ENCODE measurements around the gene NAIF1.
"Not testable (repeated sequence)": the region's sequence is repeated elsewhere in the genome, so short reads cannot be mapped to it uniquely, and the experiment has no call there.

Gene NAIF1

DNA sequence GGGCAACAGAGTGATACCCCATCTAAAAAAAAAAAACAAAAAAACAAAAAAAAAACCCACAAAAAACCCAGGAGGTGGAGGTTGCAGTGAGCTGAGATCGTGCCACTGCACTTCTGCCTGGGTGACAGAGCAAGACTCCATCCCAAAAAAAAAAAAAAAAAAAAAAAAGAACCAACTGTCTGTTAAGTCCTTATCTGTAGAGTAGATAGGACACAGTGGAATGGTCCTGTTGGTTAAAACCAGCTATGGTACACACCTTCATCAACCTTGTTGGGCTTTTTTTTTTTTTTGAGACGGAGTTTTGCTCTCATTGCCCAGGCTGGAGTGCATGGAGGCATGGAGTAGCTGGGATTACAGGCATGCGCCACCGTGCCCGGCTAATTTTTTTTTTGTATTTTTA lies 13.1 kb upstream of the NAIF1 start:
- DNase-seq (ENCODE audit: low read depth) = no peak
- TF ChIP-seq, protein P1, sequence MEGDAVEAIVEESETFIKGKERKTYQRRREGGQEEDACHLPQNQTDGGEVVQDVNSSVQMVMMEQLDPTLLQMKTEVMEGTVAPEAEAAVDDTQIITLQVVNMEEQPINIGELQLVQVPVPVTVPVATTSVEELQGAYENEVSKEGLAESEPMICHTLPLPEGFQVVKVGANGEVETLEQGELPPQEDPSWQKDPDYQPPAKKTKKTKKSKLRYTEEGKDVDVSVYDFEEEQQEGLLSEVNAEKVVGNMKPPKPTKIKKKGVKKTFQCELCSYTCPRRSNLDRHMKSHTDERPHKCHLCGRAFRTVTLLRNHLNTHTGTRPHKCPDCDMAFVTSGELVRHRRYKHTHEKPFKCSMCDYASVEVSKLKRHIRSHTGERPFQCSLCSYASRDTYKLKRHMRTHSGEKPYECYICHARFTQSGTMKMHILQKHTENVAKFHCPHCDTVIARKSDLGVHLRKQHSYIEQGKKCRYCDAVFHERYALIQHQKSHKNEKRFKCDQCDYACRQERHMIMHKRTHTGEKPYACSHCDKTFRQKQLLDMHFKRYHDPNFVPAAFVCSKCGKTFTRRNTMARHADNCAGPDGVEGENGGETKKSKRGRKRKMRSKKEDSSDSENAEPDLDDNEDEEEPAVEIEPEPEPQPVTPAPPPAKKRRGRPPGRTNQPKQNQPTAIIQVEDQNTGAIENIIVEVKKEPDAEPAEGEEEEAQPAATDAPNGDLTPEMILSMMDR (IDR thresholded peaks at IDR 0.05; ENCODE audit: control insufficient read depth, extremely low read depth, insufficient read depth) = no peak

DNA sequence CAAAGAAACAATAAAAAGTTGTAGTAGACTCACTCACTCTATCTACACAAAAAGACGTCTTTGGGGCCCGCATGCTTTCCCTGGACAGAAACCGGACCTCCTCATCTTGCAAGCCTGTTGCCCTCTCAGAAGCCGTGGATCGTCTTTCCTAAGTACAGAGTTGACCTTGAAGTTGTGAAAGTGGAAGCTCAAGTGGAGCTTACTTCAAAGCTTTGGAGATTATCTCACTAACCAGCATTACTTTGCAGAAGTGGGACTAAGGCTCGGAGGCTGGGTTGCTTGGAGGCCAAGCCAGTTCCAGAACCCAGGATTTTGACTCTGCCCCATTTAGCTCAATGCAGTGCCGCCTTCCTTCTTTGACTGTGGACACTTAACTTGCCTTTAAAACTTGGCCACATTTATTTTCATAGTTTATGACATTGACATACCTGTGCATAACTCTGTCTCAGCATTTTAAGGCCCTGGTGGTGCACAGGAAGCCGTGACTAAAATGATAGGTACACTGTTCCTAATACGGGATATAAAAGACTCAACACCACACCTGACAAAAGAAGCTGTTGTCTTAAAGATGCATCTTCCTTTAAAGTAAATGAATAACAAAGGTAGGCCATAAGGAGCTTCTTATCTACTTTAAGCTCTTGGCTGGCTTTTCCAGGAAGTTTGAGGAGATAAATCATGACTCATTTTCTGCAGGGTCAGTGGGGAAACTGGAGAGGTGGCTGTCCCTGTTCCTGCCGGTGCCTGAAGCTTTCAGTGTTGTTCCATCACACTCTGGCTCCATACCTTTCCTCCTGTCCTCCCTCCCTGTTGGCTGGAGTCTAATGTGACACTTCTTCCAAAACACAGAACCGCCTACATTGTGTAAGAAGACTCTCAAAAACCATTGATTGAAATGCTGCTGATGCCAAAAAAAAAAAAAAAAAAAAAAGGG lies 11.6 kb upstream of the NAIF1 start:
- peak; percentile 93 for DNase-seq (ENCODE audit: low read depth)
- 0 out of 2 replicates have a peak overlapping the region, but pooled peaks have one; percentile 2 for H3K4me3 ChIP-seq (ENCODE audit: low read depth, low read length)
- TF ChIP-seq, protein P1 (IDR thresholded peaks at IDR 0.05; ENCODE audit: control insufficient read depth, extremely low read depth, insufficient read depth) = no peak

More for the DNA sequence above, 13.1 kb upstream of the NAIF1 start:
- H3K4me3 ChIP-seq (ENCODE audit: low read depth, low read length) = no peak overlapping the region

DNA sequence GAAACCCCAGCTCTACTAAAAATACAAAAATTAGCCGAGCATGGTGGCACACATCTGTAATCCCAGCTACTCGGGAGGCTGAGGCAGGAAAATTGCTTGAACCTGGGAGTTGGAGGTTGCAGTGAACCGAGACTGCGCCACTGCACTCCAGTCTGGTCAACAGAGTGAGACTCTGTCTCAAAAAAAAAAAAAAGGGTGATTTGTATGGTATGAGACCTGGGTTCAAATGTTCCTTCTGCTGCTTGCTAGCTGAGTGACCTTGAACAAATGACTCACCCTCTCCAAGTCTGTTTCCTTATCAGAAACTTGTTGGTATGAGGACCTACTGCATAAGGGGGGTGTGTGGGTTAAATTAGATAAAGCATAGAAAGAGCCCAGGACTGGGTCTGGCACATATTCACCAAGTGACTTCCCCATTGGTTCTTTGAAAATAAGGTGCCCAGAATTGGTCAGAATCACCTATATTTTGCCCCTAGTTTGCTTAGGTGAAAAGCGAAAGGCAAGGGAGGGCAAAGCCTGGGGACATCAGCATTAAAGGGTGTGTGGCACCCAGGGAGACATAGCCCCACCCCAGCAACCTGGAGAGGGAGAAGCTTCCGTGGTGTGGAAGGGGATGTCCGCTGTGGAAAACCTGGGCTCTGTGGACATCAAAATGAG lies 10.9 kb upstream of the NAIF1 start:
- no peak for DNase-seq (ENCODE audit: low read depth)
- H3K4me3 ChIP-seq (ENCODE audit: low read depth, low read length) = 0 out of 2 replicates have a peak overlapping the region, but pooled peaks have one; percentile 2
- TF ChIP-seq, protein P1 (IDR thresholded peaks at IDR 0.05; ENCODE audit: control insufficient read depth, extremely low read depth, insufficient read depth) = no peak

DNA sequence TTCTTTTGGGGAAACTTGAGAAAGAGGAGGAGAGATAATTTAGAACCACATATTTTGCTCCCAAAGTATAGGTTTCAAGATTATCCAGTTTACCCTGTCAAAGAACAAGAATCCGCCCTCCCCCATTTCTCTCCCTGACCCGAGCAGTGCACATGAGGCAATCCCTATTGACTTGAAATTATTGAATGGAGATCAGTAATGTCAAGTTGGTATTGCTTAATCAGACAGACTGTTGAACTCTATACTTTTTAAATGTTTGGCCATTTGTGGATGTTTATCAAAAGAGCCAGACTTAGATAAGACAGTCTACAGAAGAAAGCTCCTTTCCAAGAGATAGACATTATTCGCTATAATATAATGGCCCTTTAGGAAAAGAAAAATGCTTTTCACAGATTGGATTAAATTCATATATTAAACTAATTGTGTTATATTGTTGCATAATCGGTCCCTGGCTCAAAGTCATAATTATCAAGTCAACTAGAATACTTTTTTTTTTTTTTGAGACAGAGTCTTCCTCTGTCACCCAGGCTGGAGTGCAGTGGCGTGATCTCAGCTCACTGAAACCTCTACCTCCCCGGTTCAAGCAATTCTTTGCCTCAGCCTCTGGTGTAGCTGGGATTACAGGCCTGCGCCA lies 6.2 kb upstream of the NAIF1 start:
- DNase-seq (ENCODE audit: low read depth) = no peak
- TF ChIP-seq, protein P1 (IDR thresholded peaks at IDR 0.05; ENCODE audit: control insufficient read depth, extremely low read depth, insufficient read depth) = no peak

DNA sequence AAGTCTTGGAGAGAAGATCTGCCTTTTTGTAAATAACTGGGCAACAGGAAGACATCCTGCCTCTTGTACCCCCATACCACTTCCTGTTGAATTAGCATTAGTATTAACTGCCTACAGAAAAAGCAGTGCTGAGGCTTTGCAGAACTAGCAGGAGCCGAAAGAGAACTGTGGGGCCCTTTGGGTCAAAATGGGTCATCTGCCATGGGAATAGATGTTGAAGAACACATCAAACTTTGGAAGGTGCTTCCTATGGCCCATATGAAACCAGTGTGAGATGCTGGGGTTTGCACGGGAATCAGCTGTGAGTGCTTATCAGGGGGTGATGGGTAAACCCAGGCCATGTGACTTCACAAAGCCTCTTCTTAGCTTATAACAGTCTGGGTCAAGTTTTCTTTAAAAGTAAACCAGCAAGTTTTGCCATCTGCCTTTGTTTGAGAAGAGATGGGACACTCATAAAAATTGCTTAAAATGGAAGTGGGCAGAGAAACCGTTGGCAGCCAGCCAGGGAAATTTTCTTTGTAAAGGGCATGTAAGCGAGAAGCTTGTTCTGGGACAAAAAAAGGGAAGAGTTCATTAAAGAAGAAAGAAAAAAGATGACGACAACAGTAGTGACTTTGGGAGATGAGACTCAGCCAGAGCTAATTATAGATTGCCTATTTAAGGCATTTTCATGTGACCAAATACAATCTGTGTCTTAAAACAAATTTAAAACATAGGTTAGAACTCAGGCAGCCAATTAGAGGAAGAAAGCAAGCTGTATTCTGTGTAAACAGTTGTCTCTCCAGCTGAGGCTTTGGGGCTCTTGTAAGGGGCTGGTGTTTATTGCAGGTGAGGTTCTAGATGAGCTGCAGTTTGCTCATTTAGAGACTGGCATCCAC lies 5.3 kb upstream of the NAIF1 start:
- DNase-seq (ENCODE audit: low read depth) = peak; percentile 97
- TF ChIP-seq, protein P1 (IDR thresholded peaks at IDR 0.05; ENCODE audit: control insufficient read depth, extremely low read depth, insufficient read depth) = no peak
- H3K4me3 ChIP-seq (ENCODE audit: low read depth, low read length) = peak overlapping the region; percentile 33

More for the DNA sequence above, 6.2 kb upstream of the NAIF1 start:
- H3K4me3 ChIP-seq (ENCODE audit: low read depth, low read length) = peak overlapping the region; percentile 33

DNA sequence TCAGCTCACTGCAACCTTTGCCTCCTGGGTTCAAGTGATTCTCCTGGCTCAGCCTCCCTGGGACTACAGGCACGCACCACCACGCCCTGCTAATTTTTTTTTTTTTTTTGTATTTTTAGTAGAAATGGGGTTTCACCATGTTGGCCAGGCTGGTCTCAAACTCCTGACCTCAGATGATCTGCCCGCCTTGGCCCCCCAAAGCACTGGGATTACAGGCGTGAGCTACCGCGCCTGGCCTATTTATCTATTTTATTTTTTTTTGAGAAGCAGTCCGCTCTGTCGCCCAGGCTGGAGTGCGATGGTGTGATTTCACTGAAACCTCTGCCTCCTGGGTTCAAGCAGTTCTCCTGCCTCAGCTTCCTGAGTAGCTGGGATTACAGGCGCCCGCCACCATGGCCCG lies 4.4 kb upstream of the NAIF1 start:
- not testable (repeated sequence) for DNase-seq (ENCODE audit: low read depth); H3K4me3 ChIP-seq (ENCODE audit: low read depth, low read length)
